NCI-H146 (cell line): ENCODE measurements around the gene ATP6V1F.

Source experiments
- DNase-seq: peaks from one replicate; lab custom pipeline; 2025; lab: John Stamatoyannopoulos, UW

The ATP6V1F gene

DNA sequence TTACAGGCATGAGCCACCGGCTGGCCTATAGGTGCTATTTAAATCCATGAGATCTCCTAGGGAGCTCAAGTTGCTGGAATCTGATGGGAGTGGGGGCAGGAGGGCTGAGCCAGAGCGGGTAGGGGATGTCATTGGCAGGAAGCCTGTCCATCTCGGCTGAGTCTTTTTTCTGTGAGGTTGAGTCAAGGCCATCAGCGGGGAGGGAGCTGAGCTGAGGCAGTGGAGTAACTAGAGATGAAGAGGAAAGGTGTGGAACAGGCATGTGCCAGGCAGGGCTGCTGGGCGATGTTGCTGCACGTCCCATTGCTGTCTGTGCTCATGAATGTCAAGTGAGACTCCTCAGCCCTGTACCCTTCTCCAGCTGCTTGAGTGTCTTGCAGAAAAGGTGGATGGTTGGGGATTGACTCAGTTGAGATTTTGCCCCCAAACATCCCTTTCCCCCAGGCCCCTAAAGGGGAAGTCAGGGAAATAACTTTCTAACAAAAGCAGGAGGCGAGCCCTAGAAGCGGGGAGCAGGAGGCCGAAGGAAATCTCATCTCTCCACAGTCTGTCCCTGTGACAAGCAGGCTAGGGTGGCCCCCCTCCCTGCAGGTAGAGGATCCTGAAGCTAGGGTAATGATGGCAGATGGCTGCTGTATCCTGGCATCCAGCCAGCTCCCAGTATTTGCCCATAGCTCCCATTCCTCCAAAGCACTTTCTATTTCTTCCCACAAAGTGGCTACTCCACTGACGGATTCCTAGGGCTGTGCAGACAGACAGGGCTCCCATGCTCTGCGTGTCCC lies 5.4 kb downstream of the ATP6V1F start:
- DNase-seq = peak; percentile 84

DNA sequence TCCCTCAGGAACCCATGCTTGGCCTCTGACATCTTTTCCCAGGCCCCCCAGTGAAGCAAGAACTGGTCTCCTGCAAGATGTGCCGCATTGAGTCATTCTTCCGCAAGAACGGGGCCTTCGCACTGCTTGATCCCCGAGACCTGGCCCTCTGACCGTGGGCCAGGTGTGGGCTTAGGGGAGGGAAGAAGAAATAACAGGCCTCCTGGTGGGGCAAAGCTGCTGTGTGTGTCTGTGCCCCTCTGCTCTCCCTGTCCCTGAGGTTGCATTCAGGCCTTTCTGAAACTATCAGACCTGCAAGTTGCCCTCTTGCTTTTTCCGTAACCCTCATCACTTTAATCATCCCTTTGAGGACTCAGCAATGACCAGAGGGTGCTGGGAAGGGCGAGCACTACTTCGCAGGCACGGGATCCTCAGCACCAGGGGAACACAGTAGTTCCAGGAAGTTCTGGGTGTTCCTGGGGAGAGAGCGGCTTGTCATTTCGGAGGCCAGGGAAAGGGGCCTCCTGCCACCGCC lies 6.0 kb downstream of the ATP6V1F start:
- peak; percentile 51 for DNase-seq

GRCh38 chr7:128869138-128869943 lies 6.7 kb downstream of the ATP6V1F start:
- peak; percentile 87 for DNase-seq

DNA sequence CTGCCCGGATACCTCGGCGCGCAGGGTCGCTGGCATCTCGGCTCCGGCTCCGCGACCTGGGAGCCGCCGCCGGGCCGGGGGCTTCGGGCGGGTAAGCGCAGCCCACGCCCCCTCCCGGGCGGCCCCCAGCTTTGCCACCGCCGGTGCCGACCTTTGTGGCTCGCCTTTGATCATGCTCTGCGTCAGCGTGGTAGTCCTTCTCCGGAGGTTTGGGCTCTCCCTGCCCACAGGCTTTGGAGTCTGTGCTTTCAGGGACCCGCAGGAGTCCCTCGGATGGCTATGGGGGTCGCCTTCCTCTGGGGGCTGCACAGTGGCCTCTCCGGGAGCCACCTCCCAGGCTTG lies 7.3 kb downstream of the ATP6V1F start:
- no peak for DNase-seq

GRCh38 chr7:128871050-128871449 lies 8.4 kb downstream of the ATP6V1F start:
- DNase-seq = no peak

GRCh38 chr7:128872394-128872824 lies 9.8 kb downstream of the ATP6V1F start:
- no peak for DNase-seq

DNA sequence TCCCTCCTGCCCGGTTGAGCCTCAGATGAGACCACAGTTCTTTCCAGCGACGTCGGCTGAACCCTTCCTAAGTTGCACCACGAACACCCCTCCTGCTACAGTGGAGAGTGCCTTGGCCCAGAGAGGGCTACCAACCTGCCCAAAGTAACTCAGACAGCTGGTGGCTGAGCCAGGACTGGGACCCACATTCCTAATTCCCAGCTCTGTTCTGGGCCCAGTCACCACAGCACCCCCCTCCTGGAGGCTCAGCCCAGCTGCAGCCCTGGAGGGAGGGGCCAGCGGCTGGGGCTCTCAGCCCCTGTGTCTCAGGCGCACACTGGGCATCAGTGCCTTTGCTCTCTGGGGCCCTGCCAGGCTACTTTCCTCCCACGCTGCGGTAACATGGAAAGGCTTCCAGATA lies 10.6 kb downstream of the ATP6V1F start:
- no peak for DNase-seq

DNA sequence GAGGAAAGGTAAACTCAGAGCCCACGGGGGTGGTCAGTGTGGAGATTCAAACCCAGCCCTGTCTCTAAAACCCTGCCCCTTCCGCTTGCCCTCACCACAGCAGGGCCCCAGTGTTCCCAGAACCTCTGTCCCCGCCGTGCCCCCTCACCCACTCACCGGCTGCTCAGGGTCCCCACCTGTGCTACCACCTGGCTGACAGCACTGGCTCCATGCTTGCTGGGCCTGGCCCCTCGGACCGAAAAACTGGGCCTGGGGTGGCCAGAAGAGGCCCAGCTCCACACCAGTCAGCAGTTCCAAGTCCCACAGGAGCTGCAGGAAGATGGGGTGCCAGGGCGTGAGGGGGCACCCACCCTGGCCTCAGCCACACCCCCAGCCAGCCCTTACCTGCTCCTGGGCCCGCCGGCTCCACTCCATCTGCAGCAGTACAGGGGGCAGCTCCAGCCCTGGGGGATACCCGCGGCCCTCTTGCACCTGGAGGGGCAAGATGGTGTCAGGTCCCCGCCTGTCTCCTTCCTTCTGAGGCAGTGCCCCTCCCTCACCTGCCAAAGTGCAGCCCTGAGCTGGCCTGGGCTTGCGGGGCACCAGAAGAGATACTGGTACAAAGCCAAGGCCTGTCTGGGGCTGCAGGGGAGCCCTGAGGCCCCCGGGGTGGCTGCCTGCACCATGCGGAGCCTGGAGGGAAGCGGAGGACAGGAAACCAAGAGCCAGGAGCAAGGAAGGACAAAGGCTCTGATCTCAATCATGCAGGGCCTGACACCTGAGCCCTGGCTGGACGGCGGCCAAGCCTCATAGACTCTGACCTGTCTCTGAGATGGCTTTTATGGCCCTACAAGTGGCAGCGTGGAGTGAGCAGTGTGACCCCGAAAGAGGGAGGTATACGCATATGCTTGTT lies 11.7 kb downstream of the ATP6V1F start:
- peak; percentile 79 for DNase-seq

- DNase-seq = no peak
Measured at GRCh38 chr7:128875523-128875948, 12.9 kb downstream of the ATP6V1F start.

- no peak for DNase-seq
Measured at GRCh38 chr7:128876127-128876526, 13.5 kb downstream of the ATP6V1F start.

- no peak for DNase-seq
Measured at GRCh38 chr7:128876586-128876977, 13.9 kb downstream of the ATP6V1F start.

DNA sequence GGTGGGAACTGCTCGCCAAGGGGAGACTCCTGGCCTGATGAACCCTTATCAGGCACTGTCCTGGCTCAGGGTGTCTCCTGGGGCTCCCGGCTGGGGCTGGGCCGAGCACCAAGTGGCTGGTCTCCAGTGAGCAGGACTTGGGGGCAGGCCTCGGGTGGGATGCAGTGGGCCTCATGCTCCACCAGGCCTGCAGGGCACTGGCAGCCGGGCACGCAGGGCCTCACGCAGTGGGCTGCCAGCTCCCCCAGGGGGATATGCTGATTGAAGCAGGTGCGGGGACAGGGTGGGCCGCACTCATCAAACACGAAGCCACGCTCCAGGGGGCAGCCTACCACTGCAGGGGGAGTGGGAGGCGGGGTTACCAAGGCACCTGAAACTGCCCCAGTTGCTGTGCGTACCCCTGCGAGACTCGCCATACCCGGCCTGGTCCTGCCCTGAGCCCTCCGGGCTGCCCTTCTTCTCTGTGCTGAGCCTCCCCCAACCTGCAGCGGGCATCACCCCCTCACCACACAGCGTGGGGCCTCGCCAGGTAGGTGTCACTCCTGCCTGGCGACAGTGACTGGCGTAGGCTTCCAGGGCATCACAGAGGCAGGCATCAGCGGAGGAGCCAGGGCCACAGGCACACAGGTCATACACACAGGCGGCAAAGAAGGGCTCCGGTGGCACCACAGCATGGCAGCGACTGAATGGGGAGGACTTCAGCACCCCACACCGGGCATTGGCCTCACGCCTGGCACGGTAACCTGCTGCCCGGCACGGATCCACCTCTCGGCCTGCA lies 14.5 kb downstream of the ATP6V1F start:
- DNase-seq = no peak

DNA sequence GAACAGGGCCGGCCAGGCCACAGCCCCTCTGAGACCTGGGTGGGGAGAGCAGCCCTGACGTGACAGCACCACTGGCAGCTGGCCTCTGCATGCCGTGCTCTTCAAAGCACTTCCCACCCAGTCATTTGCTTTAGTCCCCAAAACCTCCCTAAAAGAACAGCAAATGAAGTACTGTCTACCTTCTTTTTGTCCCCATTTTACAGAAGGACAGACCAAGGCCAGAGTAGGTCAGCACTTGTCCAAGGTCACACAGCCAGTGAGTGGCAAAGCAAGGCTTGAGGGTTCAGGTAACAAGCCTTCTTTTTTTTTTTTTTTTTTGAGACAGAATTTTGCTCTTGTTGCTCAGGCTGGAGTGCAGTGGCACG lies 15.1 kb downstream of the ATP6V1F start:
- DNase-seq = no peak

DNA sequence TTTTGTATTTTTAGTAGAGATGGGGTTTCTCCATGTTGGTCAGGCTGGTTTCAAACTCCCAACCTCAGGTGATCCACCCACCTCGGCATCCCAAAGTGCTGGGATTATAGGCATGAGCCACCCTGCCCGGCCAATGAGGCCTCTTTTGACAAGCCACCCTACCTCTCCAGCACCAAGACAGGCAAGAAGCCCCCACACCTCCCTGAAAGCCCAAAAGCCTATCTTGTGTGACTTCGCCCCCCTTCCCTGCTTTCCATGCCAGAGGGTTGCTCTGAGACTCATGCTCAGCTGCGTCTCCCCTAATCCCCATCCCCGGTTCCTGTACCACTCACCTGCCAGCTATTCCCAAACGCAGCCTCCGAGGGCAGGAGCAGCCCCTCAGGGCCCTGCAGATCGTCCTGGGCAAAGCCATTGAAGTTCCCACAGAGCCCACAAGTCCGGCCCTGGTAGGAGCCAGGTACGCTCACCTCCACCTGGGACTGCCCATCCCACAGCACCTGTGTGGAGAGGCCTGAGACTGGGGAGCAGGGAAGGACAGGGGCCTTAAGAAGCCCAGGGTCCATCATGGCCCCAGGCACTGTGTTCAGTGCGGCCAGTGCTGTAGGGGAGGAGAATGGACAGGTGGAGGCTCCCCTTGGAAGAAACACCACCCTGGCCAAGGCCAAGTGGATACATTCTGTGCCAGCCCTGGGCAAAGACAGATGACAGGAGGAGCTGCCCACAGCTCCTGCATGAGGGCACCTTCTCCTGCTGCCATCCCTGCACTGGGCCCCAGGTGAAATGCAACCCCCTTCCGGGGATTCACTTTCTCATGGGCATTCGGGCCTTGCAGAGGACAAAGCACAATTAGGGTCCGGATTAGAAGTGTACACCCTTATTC lies 15.8 kb downstream of the ATP6V1F start:
- DNase-seq = no peak

DNA sequence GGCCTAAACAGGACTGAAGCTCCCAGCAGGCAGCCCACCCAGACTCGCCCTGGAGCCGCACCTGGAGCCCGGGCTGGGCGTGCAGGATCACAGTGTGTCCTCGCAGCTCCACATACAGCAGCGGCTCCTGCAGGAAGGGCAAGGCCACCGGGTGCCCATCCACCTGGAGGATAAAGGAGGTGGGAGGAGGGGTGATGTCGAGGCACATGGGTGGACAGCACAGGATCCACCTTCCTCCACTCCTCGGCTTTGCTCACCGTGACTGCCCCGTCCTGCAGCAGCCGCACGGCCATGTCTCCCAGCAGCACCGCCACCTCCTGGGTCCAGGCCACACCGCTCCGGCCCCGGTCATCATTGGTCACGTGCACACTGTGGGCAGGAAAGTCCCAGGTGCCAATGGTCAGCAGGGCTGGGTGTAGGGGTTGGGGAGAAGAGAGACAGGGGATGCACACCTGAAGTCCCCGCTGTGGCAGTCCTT lies 16.8 kb downstream of the ATP6V1F start:
- DNase-seq = peak; percentile 70

DNA sequence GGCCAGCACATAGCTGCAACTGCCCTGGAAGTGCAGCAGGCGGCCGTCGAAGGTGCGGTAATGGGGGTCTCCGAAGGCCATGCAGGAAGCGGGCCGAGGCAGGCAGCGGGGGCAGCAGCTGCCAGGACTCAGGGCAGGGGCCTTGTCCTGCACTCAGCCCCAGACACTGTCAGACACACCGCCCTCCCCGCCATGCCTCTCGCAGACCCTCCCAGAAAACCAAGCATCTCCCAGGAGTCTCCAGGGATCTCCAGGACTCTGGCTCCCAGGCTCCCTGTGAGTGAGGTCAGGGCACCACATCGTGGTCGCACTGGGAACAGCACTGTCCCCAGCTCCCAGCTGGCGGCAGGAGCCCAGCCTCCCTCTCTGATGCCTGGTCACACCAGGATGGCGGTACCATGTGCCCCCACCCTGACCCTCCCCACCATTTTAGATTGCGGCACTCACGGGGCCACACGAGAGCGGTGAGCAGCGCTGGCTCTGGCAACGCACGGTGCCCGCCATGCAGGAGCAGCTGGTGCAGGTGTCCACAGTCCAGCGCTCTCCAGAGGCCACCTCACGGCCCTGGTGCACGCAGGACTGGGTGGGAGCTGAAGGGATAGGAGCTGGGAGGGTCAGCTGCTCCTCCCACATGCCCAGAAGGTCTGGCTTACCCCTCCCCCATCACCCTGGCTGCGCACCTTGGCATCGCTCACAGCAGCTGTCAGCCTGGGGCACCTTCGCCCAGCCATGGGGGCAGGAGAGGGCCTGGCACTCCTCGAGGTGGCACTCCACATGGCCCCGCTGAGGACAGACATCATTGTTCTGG lies 17.5 kb downstream of the ATP6V1F start:
- DNase-seq = peak; percentile 79

- no peak for DNase-seq
Measured at GRCh38 chr7:128880791-128881457, 18.3 kb downstream of the ATP6V1F start.

GRCh38 chr7:128881458-128882125 lies 18.9 kb downstream of the ATP6V1F start:
- DNase-seq = no peak
